Measurements from ENCODE around the gene CFDP1.

Gene CFDP1

GRCh38 chr16:75432828-75433731, at the start of gene CFDP1:
CFDP1 (minus strand) TSS chr16:75433503; CDS start chr16:75433352, 151 bp downstream.
- DNase-seq, result peak; percentile 96

GRCh38 chr16:75482434-75483205, 49.3 kb upstream of the CFDP1 start:
- no peak for DNase-seq

GRCh38 chr16:75481475-75481874, 48.2 kb upstream of the CFDP1 start:
- no peak for DNase-seq

GRCh38 chr16:75479421-75479990, 46.2 kb upstream of the CFDP1 start:
- DNase-seq, result no peak

GRCh38 chr16:75478480-75479345, 45.4 kb upstream of the CFDP1 start:
- no peak for DNase-seq

- no peak for DNase-seq
Measured at GRCh38 chr16:75477680-75478473, 44.6 kb upstream of the CFDP1 start.

- no peak for DNase-seq
Measured at GRCh38 chr16:75476817-75477216, 43.5 kb upstream of the CFDP1 start.

GRCh38 chr16:75475420-75475847, 42.1 kb upstream of the CFDP1 start:
- DNase-seq, result no peak

GRCh38 chr16:75472908-75473877, 39.9 kb upstream of the CFDP1 start:
- no peak for DNase-seq

GRCh38 chr16:75471723-75472633, 38.7 kb upstream of the CFDP1 start:
- peak; percentile 69 for DNase-seq

- DNase-seq, result no peak
Measured at GRCh38 chr16:75466760-75467159, 33.5 kb upstream of the CFDP1 start.

- peak; percentile 100 for DNase-seq
Measured at GRCh38 chr16:75464122-75464918, 31.0 kb upstream of the CFDP1 start, which contains the start of gene TMEM170A. TMEM170A (minus strand) TSS chr16:75464689; CDS start chr16:75464600, 89 bp downstream.

- peak; percentile 67 for DNase-seq
Measured at GRCh38 chr16:75463389-75464121, 30.3 kb upstream of the CFDP1 start.

- no peak for DNase-seq
Measured at GRCh38 chr16:75462806-75463205, 29.5 kb upstream of the CFDP1 start.

GRCh38 chr16:75461575-75461974, 28.3 kb upstream of the CFDP1 start:
- no peak for DNase-seq

- peak; percentile 87 for DNase-seq
Measured at GRCh38 chr16:75460446-75460845, 27.1 kb upstream of the CFDP1 start.

- DNase-seq, result no peak
Measured at GRCh38 chr16:75459691-75460090, 26.4 kb upstream of the CFDP1 start.
